Neural progenitor cell (in vitro differentiated cells): ENCODE measurements around the gene NELFA.

Source experiments
- CTCF ChIP-seq: fragments of 200-600 bp; sonication (generic); IDR thresholded peaks from 2 replicates; pipeline ENCODE4 v1.5.1; 2017; ENCODE audit warnings: antibody characterized with exemption, mild to moderate bottlenecking
- EZH2 ChIP-seq: fragments of 200-600 bp; sonication (generic); IDR thresholded peaks from 2 replicates; pipeline ENCODE4 v1.6.1; 2017; ENCODE audit warnings: antibody characterized with exemption, mild to moderate bottlenecking, moderate library complexity
- EZH2phosphoT487 ChIP-seq: fragments of 200-600 bp; sonication (generic); IDR thresholded peaks from 2 replicates; pipeline ENCODE4 v1.6.1; 2017; ENCODE audit warnings: antibody characterized with exemption

DNA sequence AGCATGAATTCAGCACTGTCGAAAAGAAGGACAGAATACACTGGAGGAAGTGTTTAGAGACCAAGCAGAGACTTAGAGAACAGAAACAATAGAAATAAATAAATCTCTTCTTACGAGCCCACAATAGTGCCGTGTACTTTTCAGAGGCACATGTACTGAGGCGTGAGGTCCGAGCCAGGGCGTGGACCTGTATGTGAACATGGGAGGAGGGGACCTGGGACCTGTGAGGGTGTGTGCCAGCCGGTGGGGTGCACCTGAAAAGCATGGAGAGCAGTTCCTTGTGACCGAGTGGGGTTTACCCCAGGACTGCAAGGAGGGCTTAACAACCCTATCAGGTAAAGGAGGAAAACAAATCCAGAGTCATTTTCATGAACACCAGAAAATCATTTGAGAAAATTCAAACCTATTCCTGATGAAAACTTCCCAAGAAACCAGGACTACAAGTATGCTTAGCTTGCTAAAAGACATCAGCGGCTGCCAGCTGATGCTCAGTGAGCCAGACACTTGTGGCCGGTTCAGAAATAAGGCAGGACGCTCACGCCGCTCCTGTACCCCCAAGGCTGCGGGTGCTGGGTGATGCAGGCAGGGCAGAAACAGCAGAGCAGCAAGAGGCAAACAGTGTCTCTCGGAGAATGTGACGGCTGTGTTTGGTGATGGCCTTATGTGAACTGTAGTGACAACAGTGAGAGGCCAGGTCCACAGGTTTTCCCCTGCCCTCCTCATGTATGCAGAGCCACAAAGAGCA lies 37.1 kb downstream of the NELFA start:
- no peak for TF ChIP-seq EZH2
- TF ChIP-seq CTCF, result no peak
- no peak for TF ChIP-seq EZH2phosphoT487
